CD8-positive, alpha-beta memory T cell (primary cell): ENCODE data around the gene RTCA. TPM values are rescaled to one million over a fixed set of nuclear protein-coding genes. Genes with fewer than 3 reads are reported as not detected.

Experiments used
- CTCF ChIA-PET: fragments of 350-600 bp; sonication (Branson Sonifier 250); formaldehyde crosslinking; loops from one replicate; lab custom pipeline; 2021; ENCODE audit warnings: antibody characterized with exemption; lab: Charles Lee
- POLR2A ChIA-PET: fragments of 350-600 bp; sonication (Branson Sonifier 250); formaldehyde crosslinking; loops from one replicate; lab custom pipeline; 2021; ENCODE audit warnings: antibody characterized with exemption; lab: Charles Lee
- DNase-seq, 5 donors: peaks; one replicate each; pipeline versions ENCODE4 v3.0.0 to v3.0.0-alpha.2; 2020 to 2022; ENCODE audit warnings: mixed read lengths in 1 of 5
- H3K27ac ChIP-seq: one replicate; pipeline ENCODE4 v1.7.0; 2013; ENCODE audit warnings: low read depth, mild to moderate bottlenecking, low read length, moderate library complexity
- H3K27me3 ChIP-seq: 2 replicates; pipeline ENCODE4 v1.7.0; 2013; ENCODE audit warnings: low read length, mild to moderate bottlenecking; ENCODE audit not compliant: insufficient read depth, poor library complexity, severe bottlenecking
- H3K36me3 ChIP-seq: 2 replicates; pipeline ENCODE4 v1.7.0; 2013; ENCODE audit warnings: mild to moderate bottlenecking, low read length, moderate library complexity; ENCODE audit not compliant: insufficient read depth
- H3K4me1 ChIP-seq: 2 replicates; pipeline ENCODE4 v1.7.0; 2013; ENCODE audit warnings: mild to moderate bottlenecking, low read length, moderate library complexity; ENCODE audit not compliant: insufficient read depth
- H3K4me3 ChIP-seq: 2 replicates; pipeline ENCODE4 v1.7.0; 2013; ENCODE audit warnings: mild to moderate bottlenecking, low read length
- H3K9me3 ChIP-seq: 2 replicates; pipeline ENCODE4 v1.7.0; 2013; ENCODE audit warnings: mild to moderate bottlenecking, low read length
- H3K27ac Mint-ChIP-seq, 8 donors: one replicate each; pipeline ENCODE4 v1.8.0; 2020 to 2021; ENCODE audit warnings: mixed read lengths in 8 of 8, mild to moderate bottlenecking in 6 of 8, inconsistent platforms in 3 of 8, moderate library complexity in 3 of 8
- H3K27me3 Mint-ChIP-seq, 2 donors: one replicate each; pipeline ENCODE4 v1.8.0; 2020 to 2021; ENCODE audit warnings: mixed read lengths in 2 of 2, mild to moderate bottlenecking in 1 of 2, moderate library complexity in 1 of 2
- H3K36me3 Mint-ChIP-seq, 3 donors: one replicate each; pipeline ENCODE4 v1.8.0; 2020 to 2021; ENCODE audit warnings: mixed read lengths in 3 of 3, inconsistent platforms in 1 of 3, mild to moderate bottlenecking in 1 of 3
- H3K4me1 Mint-ChIP-seq, 3 donors: one replicate each; pipeline ENCODE4 v1.8.0; 2020 to 2021; ENCODE audit warnings: mixed read lengths in 3 of 3, inconsistent platforms in 1 of 3, mild to moderate bottlenecking in 1 of 3
- H3K4me3 Mint-ChIP-seq, 7 donors: one replicate each; pipeline ENCODE4 v1.8.0; 2020 to 2021; ENCODE audit warnings: mixed read lengths in 7 of 7, mild to moderate bottlenecking in 6 of 7, moderate library complexity in 4 of 7, inconsistent platforms in 2 of 7
- H3K9me3 Mint-ChIP-seq, 5 donors: one replicate each; pipeline ENCODE4 v1.8.0; 2020 to 2022; ENCODE audit warnings: mixed read lengths in 5 of 5, mild to moderate bottlenecking in 3 of 5, moderate library complexity in 2 of 5, inconsistent platforms in 1 of 5
- polyA plus RNA-seq: library from polyadenylated mRNA; unstranded; fragments of 300-500 nt; fragmentation: Illumina TruSeq; gene quantifications from one replicate; pipeline ENCODE4 v1.2.3, GENCODE V29; 2021
- total RNA-seq, 2 experiments: library from RNA; stranded (reverse); gene quantifications; one replicate each; pipeline ENCODE4 v1.2.3, GENCODE V29; 2021

Gene RTCA
- total and polyA plus RNA-seq, 3 experiments from 2014 or later: 25.2 to 68.3 (median 64.5) TPM

DNA sequence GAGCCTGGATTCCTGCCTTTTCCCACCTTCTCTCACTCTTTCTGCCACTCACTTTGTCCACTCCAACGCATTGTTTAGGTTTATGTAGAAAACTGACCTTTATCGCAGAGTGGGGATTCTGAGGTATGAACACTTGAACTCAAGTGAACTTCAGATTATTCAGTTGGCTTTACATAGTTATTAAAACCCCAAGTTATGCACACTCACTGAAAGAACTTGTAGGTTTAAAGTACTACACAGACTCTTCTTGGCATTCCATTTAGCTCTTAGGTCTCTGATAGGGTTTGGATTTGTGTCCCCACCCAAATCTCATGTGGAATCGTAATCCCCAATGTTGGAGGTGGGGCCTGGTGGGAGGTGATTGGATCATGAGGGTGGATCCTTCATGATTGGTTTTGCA lies 39.9 kb downstream of the RTCA start:
- H3K9me3 Mint-ChIP-seq: peaks cover 2 to 13% (median 5%) of the 10 kb centered on the region in 5 donors
- no peaks in the 10 kb centered on the region for H3K27me3 Mint-ChIP-seq
- Histone ChIP-seq H3K4me1 (no peaks in the 10 kb centered on the region), H3K27me3 (no peaks in the 10 kb centered on the region), H3K9me3 (no peaks in the 10 kb centered on the region), H3K27ac (no peak overlapping the region), H3K36me3 (no peaks in the 10 kb centered on the region), H3K4me3 (no peak overlapping the region)
- CTCF ChIA-PET: no interaction called here
- POLR2A ChIA-PET: no interaction called here
- no peak overlapping the region for H3K27ac Mint-ChIP-seq
- peaks cover 6 to 16% (median 13%) of the 10 kb centered on the region in 3 donors for H3K4me1 Mint-ChIP-seq
- no peak overlapping the region for H3K4me3 Mint-ChIP-seq
- H3K36me3 Mint-ChIP-seq: peaks cover 0 to 21% (median 0%) of the 10 kb centered on the region in 3 donors
- no peak for DNase-seq

DNA sequence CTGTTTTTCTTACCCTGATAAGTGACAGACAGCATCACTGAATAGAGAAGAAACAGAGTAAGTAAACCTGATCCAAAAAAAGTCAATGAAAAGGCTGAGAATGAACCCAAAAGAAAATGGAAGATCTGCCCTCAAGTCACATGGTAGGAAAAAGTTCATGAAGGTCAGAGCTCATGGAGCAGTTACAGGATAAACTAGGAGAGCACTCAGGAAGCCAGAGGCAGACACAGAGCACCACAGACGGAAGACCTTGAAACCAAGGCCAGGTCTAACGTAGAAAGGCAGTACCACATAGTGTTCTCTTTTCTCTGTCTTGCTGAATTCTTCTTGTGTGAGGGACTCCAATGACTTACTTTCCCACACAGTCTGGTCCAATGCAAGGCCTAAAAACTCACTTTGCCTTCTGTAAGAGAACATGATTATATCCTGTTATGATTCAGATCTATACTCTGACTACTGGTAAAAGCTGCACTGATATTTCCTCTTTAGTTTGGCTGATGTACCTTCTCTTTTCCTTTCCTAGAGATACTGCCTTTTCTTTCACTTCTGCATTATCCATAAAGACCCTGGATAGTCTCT lies 40.8 kb downstream of the RTCA start:
- H3K27me3 Mint-ChIP-seq: no peaks in the 10 kb centered on the region
- H3K4me1 Mint-ChIP-seq: peaks cover 6 to 16% (median 13%) of the 10 kb centered on the region in 3 donors
- ChIA-PET POLR2A (no interaction called here), CTCF (interaction anchor here (0.7 kb wide), 2 partner anchors 9 to 59 kb away, joined by 3 read pairs; no protein-coding TSS in a partner anchor)
- no peaks in the 10 kb centered on the region for H3K27me3 ChIP-seq
- no peak overlapping the region for H3K4me3 Mint-ChIP-seq
- H3K36me3 ChIP-seq: no peaks in the 10 kb centered on the region
- H3K27ac Mint-ChIP-seq: peak overlapping the region in 3 of 8 donors; percentile 20 to 80 (median 42)
- peaks cover 0 to 21% (median 0%) of the 10 kb centered on the region in 3 donors for H3K36me3 Mint-ChIP-seq
- H3K4me3 ChIP-seq: no peak overlapping the region
- no peak for DNase-seq
- H3K9me3 Mint-ChIP-seq: peaks cover 2 to 13% (median 5%) of the 10 kb centered on the region in 5 donors
- no peak overlapping the region for H3K27ac ChIP-seq
- no peaks in the 10 kb centered on the region for H3K4me1 ChIP-seq
- no peaks in the 10 kb centered on the region for H3K9me3 ChIP-seq

DNA sequence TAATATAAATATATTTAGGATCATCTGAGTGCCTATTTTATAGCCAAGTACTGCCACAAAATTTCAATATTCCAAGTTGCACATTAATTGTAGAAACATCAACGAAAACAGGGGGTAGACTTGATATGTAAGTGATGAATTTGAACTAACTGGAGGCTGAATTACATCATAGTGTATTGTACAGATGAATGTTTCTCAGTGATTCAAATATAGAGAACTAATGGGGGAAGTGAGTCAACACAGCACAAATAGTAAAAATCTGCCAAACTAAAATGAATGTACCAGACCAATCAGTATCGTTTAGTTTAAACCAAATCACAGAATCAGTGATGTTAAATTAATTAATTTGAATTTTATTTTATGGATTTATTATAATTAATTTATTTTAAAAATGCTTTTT lies 42.8 kb downstream of the RTCA start:
- no peak overlapping the region for H3K4me3 Mint-ChIP-seq
- DNase-seq: no peak
- Histone ChIP-seq H3K27me3 (no peaks in the 10 kb centered on the region), H3K27ac (no peak overlapping the region), H3K4me3 (no peak overlapping the region), H3K36me3 (no peaks in the 10 kb centered on the region), H3K9me3 (no peaks in the 10 kb centered on the region), H3K4me1 (no peaks in the 10 kb centered on the region)
- no peaks in the 10 kb centered on the region for H3K27me3 Mint-ChIP-seq
- H3K27ac Mint-ChIP-seq: no peak overlapping the region
- H3K4me1 Mint-ChIP-seq: peaks cover 6 to 16% (median 13%) of the 10 kb centered on the region in 3 donors
- POLR2A ChIA-PET: no interaction called here
- CTCF ChIA-PET: interaction anchor here (1.0 kb wide), 1 partner anchor 24 kb away, joined by 3 read pairs; no protein-coding TSS in a partner anchor
- peaks cover 0 to 21% (median 0%) of the 10 kb centered on the region in 3 donors for H3K36me3 Mint-ChIP-seq
- H3K9me3 Mint-ChIP-seq: peaks cover 2 to 13% (median 5%) of the 10 kb centered on the region in 5 donors

DNA sequence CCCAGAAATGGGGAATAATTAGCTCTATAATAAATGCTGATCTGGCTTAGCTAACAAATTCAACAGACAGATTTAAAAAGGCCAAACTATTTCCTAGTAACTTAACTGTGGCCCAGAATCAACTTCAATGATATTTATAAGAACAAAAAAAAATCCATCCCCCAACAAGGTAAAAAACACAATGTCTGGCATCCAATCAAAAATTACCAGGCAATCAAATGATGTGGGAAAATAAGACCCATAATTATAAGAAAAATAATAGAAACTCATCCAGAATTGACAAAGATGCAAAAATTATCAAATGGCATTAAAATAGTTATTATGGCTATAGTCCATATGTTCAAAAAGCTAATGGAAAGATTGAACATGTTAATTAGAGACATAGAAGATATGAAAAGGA lies 43.8 kb downstream of the RTCA start:
- Mint-ChIP-seq H3K27ac (no peak overlapping the region), H3K4me1 (peaks cover 6 to 16% (median 13%) of the 10 kb centered on the region in 3 donors), H3K9me3 (peaks cover 2 to 13% (median 5%) of the 10 kb centered on the region in 5 donors), H3K27me3 (no peaks in the 10 kb centered on the region), H3K36me3 (peaks cover 0 to 21% (median 0%) of the 10 kb centered on the region in 3 donors), H3K4me3 (no peak overlapping the region)
- DNase-seq: no peak
- no peaks in the 10 kb centered on the region for H3K4me1 ChIP-seq
- H3K36me3 ChIP-seq: no peaks in the 10 kb centered on the region
- H3K27ac ChIP-seq: no peak overlapping the region
- ChIA-PET CTCF (interaction anchor here (1.0 kb wide), 1 partner anchor 23 kb away, joined by 3 read pairs; no protein-coding TSS in a partner anchor), POLR2A (no interaction called here)
- H3K27me3 ChIP-seq: no peaks in the 10 kb centered on the region
- H3K9me3 ChIP-seq: no peaks in the 10 kb centered on the region
- no peak overlapping the region for H3K4me3 ChIP-seq

DNA sequence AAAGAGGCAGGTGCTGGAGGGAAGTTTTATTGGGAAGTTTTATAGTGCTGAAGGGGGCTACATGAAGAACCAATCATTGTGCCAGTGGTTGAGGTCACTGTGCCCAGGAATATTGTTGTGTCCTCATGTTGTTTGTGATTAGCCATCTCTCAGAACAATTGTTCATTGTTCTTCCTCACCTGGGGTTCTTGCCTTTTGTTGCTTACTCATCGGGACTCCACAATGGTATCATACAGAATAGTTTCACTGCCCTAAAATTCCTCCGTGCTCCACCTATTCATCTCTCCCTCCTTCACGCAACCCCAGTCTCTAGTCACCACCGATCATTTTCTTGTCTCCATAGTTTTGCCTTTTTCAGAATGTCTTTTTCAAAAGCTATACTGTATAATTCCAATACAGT lies 47.4 kb downstream of the RTCA start:
- no peak for DNase-seq
- no peaks in the 10 kb centered on the region for H3K4me1 ChIP-seq
- Mint-ChIP-seq H3K4me1 (no peaks in the 10 kb centered on the region), H3K27ac (peak overlapping the region in 1 of 8 donors; percentile 43), H3K36me3 (peaks cover 0 to 39% (median 0%) of the 10 kb centered on the region in 3 donors), H3K9me3 (peaks cover 7 to 22% (median 17%) of the 10 kb centered on the region in 5 donors), H3K27me3 (no peaks in the 10 kb centered on the region), H3K4me3 (no peak overlapping the region)
- no peak overlapping the region for H3K27ac ChIP-seq
- H3K36me3 ChIP-seq: no peaks in the 10 kb centered on the region
- ChIA-PET POLR2A (no interaction called here), CTCF (no interaction called here)
- H3K27me3 ChIP-seq: no peaks in the 10 kb centered on the region
- H3K9me3 ChIP-seq: no peaks in the 10 kb centered on the region
- no peak overlapping the region for H3K4me3 ChIP-seq

DNA sequence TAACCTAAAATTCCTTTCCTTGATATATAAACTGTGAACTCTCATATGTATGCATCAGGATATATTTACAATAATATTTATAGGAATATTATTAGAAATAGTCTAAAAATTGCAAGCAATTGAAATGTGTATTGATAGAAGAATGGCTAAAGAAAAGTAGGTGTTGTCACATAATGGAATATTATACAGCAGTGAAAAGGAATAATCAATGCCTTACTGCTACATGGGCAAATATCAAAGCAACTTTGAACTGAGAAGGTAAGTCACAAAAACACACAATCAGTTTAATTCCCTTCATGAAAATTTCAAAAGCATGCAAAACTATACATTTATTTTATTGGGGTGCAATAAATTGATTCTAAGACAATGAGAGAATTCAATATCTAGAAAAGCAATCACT lies 50.6 kb downstream of the RTCA start:
- Histone ChIP-seq H3K4me3 (no peak overlapping the region), H3K27ac (no peak overlapping the region), H3K9me3 (no peaks in the 10 kb centered on the region), H3K4me1 (no peaks in the 10 kb centered on the region), H3K36me3 (no peaks in the 10 kb centered on the region), H3K27me3 (no peaks in the 10 kb centered on the region)
- CTCF ChIA-PET: no interaction called here
- POLR2A ChIA-PET: no interaction called here
- H3K4me1 Mint-ChIP-seq: no peaks in the 10 kb centered on the region
- no peak overlapping the region for H3K27ac Mint-ChIP-seq
- no peak overlapping the region for H3K4me3 Mint-ChIP-seq
- peaks cover 14 to 26% (median 20%) of the 10 kb centered on the region in 5 donors for H3K9me3 Mint-ChIP-seq
- DNase-seq: no peak
- no peaks in the 10 kb centered on the region for H3K27me3 Mint-ChIP-seq
- H3K36me3 Mint-ChIP-seq: peaks cover 2 to 40% (median 3%) of the 10 kb centered on the region in 3 donors

DNA sequence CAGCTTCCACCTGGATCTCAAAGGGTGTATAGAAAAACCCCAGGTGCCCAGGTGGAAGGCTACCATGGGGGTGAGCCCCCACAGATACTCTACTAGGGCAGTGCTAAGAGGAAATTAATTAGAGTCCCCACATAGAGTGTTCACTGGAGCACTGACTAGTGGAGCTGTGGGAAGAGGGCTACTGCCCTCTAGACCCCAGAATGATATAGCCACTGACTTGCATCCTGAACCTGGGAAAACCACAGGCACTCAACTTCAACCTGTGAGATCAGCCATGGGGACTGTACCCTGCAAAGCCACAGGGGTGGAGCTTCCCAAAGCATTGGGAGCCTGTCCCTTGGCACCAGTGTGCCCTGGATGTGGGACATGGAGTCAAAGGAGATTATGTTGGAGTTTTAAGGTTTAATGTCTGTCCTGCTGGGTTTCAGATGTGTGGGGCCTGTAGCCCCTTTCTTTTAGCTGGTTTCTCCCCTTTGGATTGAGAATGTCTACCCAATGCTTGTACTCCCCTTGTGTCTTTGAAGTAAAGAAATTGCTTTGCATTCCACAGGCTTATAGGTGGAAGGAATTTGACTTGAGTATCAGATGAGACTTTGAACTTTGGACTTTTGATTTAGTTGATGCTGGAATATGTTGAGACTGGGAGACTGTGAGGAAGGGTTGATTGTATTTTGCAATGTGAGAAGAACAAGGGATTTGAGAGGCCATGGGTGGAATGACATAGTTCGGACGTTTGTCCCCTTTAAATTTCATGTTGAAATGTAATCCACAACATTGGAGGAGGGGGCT lies 54.5 kb downstream of the RTCA start:
- Histone ChIP-seq H3K9me3 (no peaks in the 10 kb centered on the region), H3K4me3 (no peak overlapping the region), H3K27me3 (no peaks in the 10 kb centered on the region), H3K4me1 (no peaks in the 10 kb centered on the region), H3K27ac (no peak overlapping the region), H3K36me3 (no peaks in the 10 kb centered on the region)
- H3K4me1 Mint-ChIP-seq: no peaks in the 10 kb centered on the region
- CTCF ChIA-PET: no interaction called here
- H3K27me3 Mint-ChIP-seq: peaks cover 0 to 1% of the 10 kb centered on the region in 2 donors
- peaks cover 14 to 26% (median 18%) of the 10 kb centered on the region in 5 donors for H3K9me3 Mint-ChIP-seq
- POLR2A ChIA-PET: no interaction called here
- peaks cover 2 to 38% (median 3%) of the 10 kb centered on the region in 3 donors for H3K36me3 Mint-ChIP-seq
- no peak for DNase-seq
- H3K4me3 Mint-ChIP-seq: no peak overlapping the region
- no peak overlapping the region for H3K27ac Mint-ChIP-seq

DNA sequence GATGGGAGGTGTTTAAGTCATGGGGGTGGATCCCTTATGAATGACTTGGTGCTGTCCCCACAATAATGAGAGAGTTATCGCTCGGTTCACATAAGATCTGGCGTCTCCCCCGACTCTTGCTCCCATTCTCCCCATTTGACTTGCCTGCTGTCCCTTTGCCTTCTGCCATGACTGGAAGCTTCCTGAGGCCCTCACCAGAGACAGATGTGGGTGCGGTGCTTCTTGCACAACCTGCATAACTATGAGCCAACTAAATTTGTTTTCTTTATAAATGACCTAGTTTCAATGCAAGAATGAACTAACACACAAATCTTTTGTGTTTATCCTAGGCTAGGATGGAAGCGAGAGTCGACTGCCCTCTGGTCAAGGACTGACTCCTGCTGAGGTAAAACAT lies 55.1 kb downstream of the RTCA start:
- no peaks in the 10 kb centered on the region for H3K4me1 ChIP-seq
- H3K27me3 ChIP-seq: no peaks in the 10 kb centered on the region
- peaks cover 14 to 26% (median 16%) of the 10 kb centered on the region in 5 donors for H3K9me3 Mint-ChIP-seq
- ChIA-PET CTCF (no interaction called here), POLR2A (no interaction called here)
- no peaks in the 10 kb centered on the region for H3K36me3 ChIP-seq
- H3K9me3 ChIP-seq: no peaks in the 10 kb centered on the region
- H3K4me3 Mint-ChIP-seq: no peak overlapping the region
- H3K4me1 Mint-ChIP-seq: no peaks in the 10 kb centered on the region
- H3K27ac Mint-ChIP-seq: no peak overlapping the region
- DNase-seq: no peak
- no peak overlapping the region for H3K27ac ChIP-seq
- peaks cover 0 to 3% of the 10 kb centered on the region in 2 donors for H3K27me3 Mint-ChIP-seq
- peaks cover 2 to 34% (median 3%) of the 10 kb centered on the region in 3 donors for H3K36me3 Mint-ChIP-seq
- no peak overlapping the region for H3K4me3 ChIP-seq
